Transverse colon (tissue), 4 donors: ENCODE data around the gene NBEA.

Experiments
- CTCF ChIP-seq, 5 experiments: fragments of 200-600 bp in 3 of 5; fragments of 450-650 bp in 2 of 5; sonication (generic) in 3 of 5; IDR thresholded peaks; 1 replicate in 2 of 5; 2 replicates in 3 of 5; pipeline ENCODE4 v1.5.1; 2016 to 2017; ENCODE audit warnings: antibody characterized with exemption in 5 of 5, inconsistent platforms in 3 of 5, mild to moderate bottlenecking in 2 of 5, moderate library complexity in 1 of 5
- EP300 ChIP-seq: sonication (generic); formaldehyde crosslinking; IDR thresholded peaks from one replicate; pipeline ENCODE4 v1.6.1; 2017; ENCODE audit warnings: antibody characterized with exemption, low read depth
- POLR2A ChIP-seq: fragments of 450-650 bp; IDR thresholded peaks from one replicate; pipeline ENCODE4 v1.6.1; 2016; ENCODE audit warnings: antibody characterized with exemption, mild to moderate bottlenecking, moderate library complexity
- POLR2AphosphoS5 ChIP-seq, 3 donors: sonication (generic); formaldehyde crosslinking; IDR thresholded peaks; one replicate each; pipeline ENCODE4 v1.6.1; 2016; ENCODE audit warnings: antibody characterized with exemption in 3 of 3

- TF ChIP-seq CTCF (IDR thresholded peaks at IDR 0.05) = no peak
- TF ChIP-seq POLR2A = no peak
- TF ChIP-seq POLR2AphosphoS5 (IDR thresholded peaks at IDR 0.05) = no peak
- no peak for TF ChIP-seq EP300
These were observed 204.6 kb downstream of the NBEA start for GRCh38 chr13:35146686-35147085.
